Esophagus squamous epithelium (tissue), 5 donors: ENCODE data around the gene CELF1. TPM values are rescaled to one million over a fixed set of nuclear protein-coding genes. Genes with fewer than 3 reads are reported as not detected.

Source experiments
- DNase-seq: peaks from one replicate; lab custom pipeline; 2025; lab: John Stamatoyannopoulos, UW
- H3K27ac ChIP-seq, 4 donors: fragments of 200-600 bp; sonication (generic); one replicate each; pipeline ENCODE4 v1.5.1; 2016 to 2019; ENCODE audit warnings: mild to moderate bottlenecking in 1 of 4
- H3K27me3 ChIP-seq, 4 donors: fragments of 200-600 bp; sonication (generic); 1 replicate in 3 of 4; 2 replicates in 1 of 4; pipeline versions ENCODE4 v1.5.1 to v1.6.0; 2017 to 2021; ENCODE audit warnings: antibody characterized with exemption in 1 of 4
- H3K36me3 ChIP-seq, 3 donors: fragments of 200-600 bp; sonication (generic); one replicate each; pipeline ENCODE4 v1.5.1; 2016 to 2019
- H3K4me1 ChIP-seq, 3 donors: fragments of 200-600 bp; sonication (generic); one replicate each; pipeline ENCODE4 v1.5.1; 2017 to 2019
- H3K4me3 ChIP-seq, 4 donors: fragments of 200-600 bp; sonication (generic); 1 replicate in 3 of 4; 2 replicates in 1 of 4; pipeline ENCODE4 v1.5.1; 2016 to 2019; ENCODE audit warnings: mild to moderate bottlenecking in 2 of 4, moderate library complexity in 1 of 4
- H3K9me3 ChIP-seq, 3 donors: fragments of 200-600 bp; sonication (generic); one replicate each; pipeline ENCODE4 v1.5.1; 2016 to 2019
- CTCF ChIP-seq, 6 experiments: fragments of 450-650 bp in 4 of 6; fragments of 200-600 bp in 2 of 6; sonication (generic) in 2 of 6; IDR thresholded peaks; one replicate each; pipeline ENCODE4 v1.5.1; 2016 to 2019; ENCODE audit warnings: antibody characterized with exemption in 6 of 6, mild to moderate bottlenecking in 4 of 6, moderate library complexity in 4 of 6
- POLR2A ChIP-seq, 4 donors: fragments of 450-650 bp; IDR thresholded peaks; one replicate each; pipeline ENCODE4 v1.6.1; 2017; ENCODE audit warnings: antibody characterized with exemption in 4 of 4, mild to moderate bottlenecking in 4 of 4, moderate library complexity in 3 of 4
- whole genome bisulfite sequencing, 2 donors: methylation state at CpG; one replicate each; pipeline ENCODE4 v1.1.5; 2018; 5-methylcytosine and 5-hydroxymethylcytosine counted together
- intact Hi-C: fragments of 100-400 bp; cut with DNase I; formaldehyde crosslinking; loops from one replicate; pipeline ENCODE4 v1.15.0; 2022
- total RNA-seq, 4 donors: library from RNA; depleted of rRNA; stranded (reverse); fragments of >200 nt; gene quantifications; one replicate each; pipeline ENCODE4 v1.1.0, GENCODE V29; 2016
- donor health status: DM: yes; HTN: yes; CAD: no.

The CELF1 gene
- total RNA-seq, 4 donors from 2014 or later = 50.4 to 88.9 (median 64.1) TPM

GRCh38 chr11:47437746-47438418 is 115.0 kb downstream of the CELF1 start:
- no peak for DNase-seq
- Histone ChIP-seq H3K9me3 (no peaks in the 10 kb centered on the region), H3K4me3 (no peak overlapping the region), H3K36me3 (no peaks in the 10 kb centered on the region), H3K27ac (no peak overlapping the region), H3K27me3 (no peaks in the 10 kb centered on the region), H3K4me1 (peaks cover 0 to 15% (median 4%) of the 10 kb centered on the region in 3 donors)
- 35 to 52% methylated on average over 6 to 12 of the region's 16 CpGs for WGBS, 2 donors
- TF ChIP-seq CTCF (IDR thresholded peaks at IDR 0.05) = no peak
- no peak for TF ChIP-seq POLR2A (IDR thresholded peaks at IDR 0.05)
- intact Hi-C loops = no loop called here

GRCh38 chr11:47437218-47437745 is 115.7 kb downstream of the CELF1 start:
- Histone ChIP-seq H3K4me1 (peaks cover 0 to 15% (median 4%) of the 10 kb centered on the region in 3 donors), H3K4me3 (no peak overlapping the region), H3K36me3 (no peaks in the 10 kb centered on the region), H3K27me3 (no peaks in the 10 kb centered on the region), H3K9me3 (no peaks in the 10 kb centered on the region), H3K27ac (no peak overlapping the region)
- no peak for DNase-seq
- intact Hi-C loops = no loop called here
- TF ChIP-seq POLR2A (IDR thresholded peaks at IDR 0.05) = no peak
- WGBS, 2 donors = 80 to 84% methylated on average over 9 to 10 of the region's 11 CpGs

- Histone ChIP-seq H3K9me3 (no peaks in the 10 kb centered on the region), H3K4me3 (no peak overlapping the region), H3K36me3 (no peaks in the 10 kb centered on the region), H3K27me3 (no peaks in the 10 kb centered on the region), H3K27ac (no peak overlapping the region), H3K4me1 (peaks cover 0 to 15% (median 4%) of the 10 kb centered on the region in 3 donors)
- intact Hi-C loops = no loop called here
- WGBS, 2 donors = 90 to 94% methylated on average over 2 to 3 of the region's 3 CpGs
- no peak for TF ChIP-seq CTCF (IDR thresholded peaks at IDR 0.05)
- TF ChIP-seq POLR2A (IDR thresholded peaks at IDR 0.05) = no peak
- DNase-seq = no peak
Observed at GRCh38 chr11:47436726-47437125, 116.2 kb downstream of the CELF1 start.

- Histone ChIP-seq H3K27ac (no peak overlapping the region), H3K4me3 (no peak overlapping the region)
- 93 to 100% methylated on average over 3 of the region's 3 CpGs for WGBS, 2 donors
Observed at GRCh38 chr11:47435687-47436086, 117.2 kb downstream of the CELF1 start.

GRCh38 chr11:47434011-47434786 is 118.7 kb downstream of the CELF1 start:
- H3K4me1 ChIP-seq = peaks cover 0 to 15% (median 4%) of the 10 kb centered on the region in 3 donors
- intact Hi-C loops = no loop called here
- H3K4me3 ChIP-seq = no peak overlapping the region
- no peaks in the 10 kb centered on the region for H3K27me3 ChIP-seq
- H3K9me3 ChIP-seq = no peaks in the 10 kb centered on the region
- no peak for TF ChIP-seq CTCF (IDR thresholded peaks at IDR 0.05)
- TF ChIP-seq POLR2A (IDR thresholded peaks at IDR 0.05) = no peak
- peak overlapping the region in 3 of 4 donors; percentile 34 to 51 (median 44) for H3K27ac ChIP-seq
- no peaks in the 10 kb centered on the region for H3K36me3 ChIP-seq
- 57 to 60% methylated on average over 7 of the region's 7 CpGs for WGBS, 2 donors
- no peak for DNase-seq

More at GRCh38 chr11:47435687-47436086, 117.2 kb downstream of the CELF1 start:
- no peaks in the 10 kb centered on the region for H3K27me3 ChIP-seq
- H3K9me3 ChIP-seq = no peaks in the 10 kb centered on the region
- no peak for TF ChIP-seq POLR2A (IDR thresholded peaks at IDR 0.05)
- no peak for TF ChIP-seq CTCF (IDR thresholded peaks at IDR 0.05)
- intact Hi-C loops = no loop called here
- DNase-seq = no peak
- H3K4me1 ChIP-seq = peaks cover 0 to 15% (median 4%) of the 10 kb centered on the region in 3 donors
- no peaks in the 10 kb centered on the region for H3K36me3 ChIP-seq
